K562 treated with DMSO at 1 percent for 24 hours (cell line): ENCODE results near the gene CYP2C18. TPM values are rescaled to one million over a fixed set of nuclear protein-coding genes. Genes with fewer than 3 reads are reported as not detected.

ENCODE experiments used
- total RNA-seq: library from RNA; unstranded; fragments of 300-600 nt; gene quantifications from 2 replicates; pipeline ENCODE4 v1.2.3, GENCODE V29; 2022; ENCODE audit warnings: low read depth; ENCODE audit not compliant: insufficient read depth

The CYP2C18 gene
- not detected in 2 replicates for total RNA-seq

GRCh38 chr10:94683214-94684054, at the start of gene CYP2C18:
CYP2C18 (plus strand) TSS chr10:94683729; CDS start chr10:94683820, 91 bp downstream.

DNA sequence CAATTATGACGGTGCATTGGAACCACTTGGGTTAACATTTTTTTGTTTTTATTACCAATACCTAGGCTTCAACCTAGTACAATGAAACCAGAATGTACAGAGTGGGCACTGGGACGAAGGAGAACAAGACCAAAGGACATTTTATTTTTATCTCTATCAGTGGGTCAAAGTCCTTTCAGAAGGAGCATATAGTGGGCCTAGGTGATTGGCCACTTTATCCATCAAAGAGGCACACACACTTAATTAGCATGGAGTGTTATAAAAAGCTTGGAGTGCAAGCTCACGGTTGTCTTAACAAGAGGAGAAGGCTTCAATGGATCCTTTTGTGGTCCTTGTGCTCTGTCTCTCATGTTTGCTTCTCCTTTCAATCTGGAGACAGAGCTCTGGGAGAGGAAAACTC, 78.9 kb downstream of the CYP2C18 start, which contains the start of gene CYP2C19:
TSS of gene CYP2C19 (plus strand) at position 289 of the 400 bp plus-strand sequence. CDS start at position 314, 25 bp downstream.

Other genes with a start within 250 kb of the CYP2C18 start
- 11.6 and 21.9 TPM in 2 replicates for gene HELLS, start 137.9 kb upstream of the CYP2C18 start, total RNA-seq
- gene CYP2C19, start 79.0 kb downstream of the CYP2C18 start, total RNA-seq = not detected in 2 replicates